GM21515 (cell line): Measurements from ENCODE around the gene SECTM1.

ENCODE experiments used
- ATAC-seq: cut with Tn5 transposase; IDR thresholded peaks from one replicate; pipeline ENCODE4 v1.9.1; 2021; ENCODE audit not compliant: unreplicated experiment

SECTM1 gene

GRCh38 chr17:82329683-82330321, 3.8 kb downstream of the SECTM1 start:
- no peak for ATAC-seq

GRCh38 chr17:82328994-82329507, 4.5 kb downstream of the SECTM1 start:
- no peak for ATAC-seq

- ATAC-seq = no peak
These were observed 5.2 kb downstream of the SECTM1 start for GRCh38 chr17:82328141-82328993.

GRCh38 chr17:82327757-82328140, 5.8 kb downstream of the SECTM1 start:
- no peak for ATAC-seq

GRCh38 chr17:82327289-82327688, 6.3 kb downstream of the SECTM1 start:
- no peak for ATAC-seq

- no peak for ATAC-seq
These were observed 8.0 kb downstream of the SECTM1 start for GRCh38 chr17:82325286-82326180.

GRCh38 chr17:82324566-82325285, 8.8 kb downstream of the SECTM1 start:
- no peak for ATAC-seq

GRCh38 chr17:82323514-82324234, 9.9 kb downstream of the SECTM1 start:
- ATAC-seq = no peak

- ATAC-seq = no peak
These were observed 10.8 kb downstream of the SECTM1 start for GRCh38 chr17:82322526-82323453.

- ATAC-seq = no peak
These were observed 11.6 kb downstream of the SECTM1 start for GRCh38 chr17:82321947-82322466.

- ATAC-seq = no peak
These were observed 12.3 kb downstream of the SECTM1 start for GRCh38 chr17:82320956-82321927.

- ATAC-seq = no peak
These were observed 13.3 kb downstream of the SECTM1 start for GRCh38 chr17:82320140-82320840.

- ATAC-seq = no peak
These were observed 13.9 kb downstream of the SECTM1 start for GRCh38 chr17:82319619-82320062.

GRCh38 chr17:82318772-82319606, 14.6 kb downstream of the SECTM1 start:
- ATAC-seq = no peak

- ATAC-seq = no peak
These were observed 15.4 kb downstream of the SECTM1 start for GRCh38 chr17:82318169-82318498.
